Measurements from ENCODE around the gene KRTAP3-2.

The KRTAP3-2 gene

DNA sequence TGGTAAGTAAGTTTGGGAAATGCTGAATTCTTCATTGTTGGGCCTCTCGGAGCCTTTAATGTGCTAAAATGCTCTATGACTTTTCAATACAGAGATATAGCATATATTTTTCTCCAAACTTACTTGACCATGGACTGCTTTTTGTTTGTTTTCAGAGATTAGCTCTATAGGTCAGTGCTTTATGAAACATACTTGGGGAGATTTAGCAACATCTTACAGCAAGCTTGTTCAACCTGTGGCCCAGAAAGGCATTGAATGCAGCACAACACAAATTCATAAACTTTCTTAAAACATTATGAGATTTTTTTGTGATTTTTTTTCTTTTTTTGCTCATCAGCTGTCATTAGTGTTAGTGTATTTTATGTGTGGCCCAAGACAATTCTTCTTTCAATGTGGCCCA lies 10.2 kb upstream of the KRTAP3-2 start:
- ChIA-PET CTCF (no interaction called here), POLR2A (no interaction called here)

DNA sequence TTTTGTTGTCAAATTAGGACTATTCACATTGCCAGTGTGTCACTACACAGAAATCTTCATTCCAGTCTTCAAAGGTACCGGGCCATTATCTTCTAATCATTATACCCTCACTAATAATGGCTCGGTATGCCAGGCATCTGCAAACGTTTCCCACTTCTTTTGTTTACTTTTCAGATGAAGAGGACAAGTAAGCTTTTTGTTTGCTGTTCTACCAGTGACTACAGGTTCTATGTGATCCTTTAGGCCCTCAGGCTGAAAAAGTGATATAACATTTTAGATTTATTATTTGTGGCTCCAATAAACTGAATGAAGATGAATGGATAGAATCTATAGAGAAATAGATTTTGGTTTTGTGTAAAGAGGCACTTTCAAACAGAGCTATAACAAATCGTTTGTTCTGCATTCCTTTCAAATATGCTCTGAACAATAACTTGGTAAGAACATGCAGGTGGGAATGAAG lies 9.6 kb upstream of the KRTAP3-2 start:
- no peaks in the 10 kb centered on the region for H3K27me3 ChIP-seq (replicated peaks in 2 of 5; ENCODE audit: control insufficient read depth in 4 of 5, insufficient read depth in 5 of 5, low read length in 4 of 5)
- H3K4me3 ChIP-seq (ENCODE audit: control insufficient read depth in 1 of 7, extremely low read depth in 1 of 7, insufficient read depth in 4 of 7, low read depth in 2 of 7, low read length in 6 of 7): no peak overlapping the region
- WGBS (ENCODE audit: insufficient coverage): 100% methylated on average over 2 of the region's 4 CpGs
- ChIA-PET POLR2A (no interaction called here), CTCF (no interaction called here)
- H3K27ac ChIP-seq (ENCODE audit: insufficient read depth in 1 of 2, low read depth in 1 of 2, low read length in 2 of 2, poor library complexity in 1 of 2, severe bottlenecking in 2 of 2): no peak overlapping the region
- H3K9me3 ChIP-seq (ENCODE audit: control extremely low read depth in 1 of 5, control insufficient read depth in 4 of 5, insufficient read depth in 2 of 5, low read depth in 1 of 5, low read length in 4 of 5): no peaks in the 10 kb centered on the region
- no peaks in the 10 kb centered on the region for H3K36me3 ChIP-seq (ENCODE audit: control insufficient read depth in 4 of 4, insufficient read depth in 4 of 4, low read length in 3 of 4)
- DNase-seq: no peak
- H3K4me1 ChIP-seq (ENCODE audit: control extremely low read depth in 1 of 4, control insufficient read depth in 4 of 4, insufficient read depth in 4 of 4, low read length in 3 of 4): no peaks in the 10 kb centered on the region

More for the DNA sequence above, 10.2 kb upstream of the KRTAP3-2 start:
- no peak for DNase-seq
- Histone ChIP-seq H3K27ac (ENCODE audit: insufficient read depth in 1 of 2, low read depth in 1 of 2, low read length in 2 of 2, poor library complexity in 1 of 2, severe bottlenecking in 2 of 2) (no peak overlapping the region), H3K4me3 (ENCODE audit: control insufficient read depth in 1 of 7, extremely low read depth in 1 of 7, insufficient read depth in 4 of 7, low read depth in 2 of 7, low read length in 6 of 7) (no peak overlapping the region), H3K36me3 (ENCODE audit: control insufficient read depth in 4 of 4, insufficient read depth in 4 of 4, low read length in 3 of 4) (no peaks in the 10 kb centered on the region), H3K4me1 (ENCODE audit: control extremely low read depth in 1 of 4, control insufficient read depth in 4 of 4, insufficient read depth in 4 of 4, low read length in 3 of 4) (no peaks in the 10 kb centered on the region), H3K27me3 (replicated peaks in 2 of 5; ENCODE audit: control insufficient read depth in 4 of 5, insufficient read depth in 5 of 5, low read length in 4 of 5) (no peaks in the 10 kb centered on the region), H3K9me3 (ENCODE audit: control extremely low read depth in 1 of 5, control insufficient read depth in 4 of 5, insufficient read depth in 2 of 5, low read depth in 1 of 5, low read length in 4 of 5) (no peaks in the 10 kb centered on the region)
- no CpG with 5 or more reads among the region's 1 CpG for WGBS (ENCODE audit: insufficient coverage)

DNA sequence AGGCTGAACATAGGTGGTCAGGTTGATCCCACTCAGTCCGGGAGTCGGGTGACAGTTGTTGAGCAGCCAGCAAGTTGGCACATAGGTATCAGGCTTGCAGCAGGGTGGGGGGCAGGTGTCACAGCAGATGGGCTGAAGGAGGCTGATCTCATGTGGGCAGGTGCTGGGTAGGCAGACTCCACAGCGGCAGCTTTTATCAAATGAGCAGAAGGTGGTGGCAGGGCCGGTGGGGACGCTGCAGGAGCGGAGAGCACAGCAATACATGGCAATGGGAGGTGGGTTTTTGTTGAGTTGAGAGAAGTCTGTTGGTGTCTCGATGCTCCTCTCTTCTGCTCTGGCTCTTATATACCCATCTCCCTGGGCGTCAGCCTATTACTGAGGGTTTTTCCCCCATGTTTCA lies 9.1 kb upstream of the KRTAP3-2 start, which contains the start of gene KRTAP3-1:
TSS of gene KRTAP3-1 (minus strand) at position 318 of the 400 bp plus-strand sequence. CDS start at position 264, 54 bp downstream.
- no peak for DNase-seq
- no peaks in the 10 kb centered on the region for H3K36me3 ChIP-seq (ENCODE audit: control insufficient read depth in 4 of 4, insufficient read depth in 4 of 4, low read length in 3 of 4)
- H3K9me3 ChIP-seq (ENCODE audit: control extremely low read depth in 1 of 5, control insufficient read depth in 4 of 5, insufficient read depth in 2 of 5, low read depth in 1 of 5, low read length in 4 of 5): no peaks in the 10 kb centered on the region
- ChIA-PET POLR2A (no interaction called here), CTCF (interaction anchor here (1.6 kb wide), 1 partner anchor 29 kb away, joined by 3 read pairs; no protein-coding TSS in a partner anchor)
- WGBS (ENCODE audit: insufficient coverage): 93% methylated on average over 4 of the region's 8 CpGs
- no peak within 1 kb of the TSS for H3K4me3 ChIP-seq (ENCODE audit: control insufficient read depth in 1 of 7, extremely low read depth in 1 of 7, insufficient read depth in 4 of 7, low read depth in 2 of 7, low read length in 6 of 7)
- H3K27me3 ChIP-seq (replicated peaks in 2 of 5; ENCODE audit: control insufficient read depth in 4 of 5, insufficient read depth in 5 of 5, low read length in 4 of 5): no peaks in the 10 kb centered on the region
- H3K27ac ChIP-seq (ENCODE audit: insufficient read depth in 1 of 2, low read depth in 1 of 2, low read length in 2 of 2, poor library complexity in 1 of 2, severe bottlenecking in 2 of 2): no peak within 1 kb of the TSS
- no peaks in the 10 kb centered on the region for H3K4me1 ChIP-seq (ENCODE audit: control extremely low read depth in 1 of 4, control insufficient read depth in 4 of 4, insufficient read depth in 4 of 4, low read length in 3 of 4)

DNA sequence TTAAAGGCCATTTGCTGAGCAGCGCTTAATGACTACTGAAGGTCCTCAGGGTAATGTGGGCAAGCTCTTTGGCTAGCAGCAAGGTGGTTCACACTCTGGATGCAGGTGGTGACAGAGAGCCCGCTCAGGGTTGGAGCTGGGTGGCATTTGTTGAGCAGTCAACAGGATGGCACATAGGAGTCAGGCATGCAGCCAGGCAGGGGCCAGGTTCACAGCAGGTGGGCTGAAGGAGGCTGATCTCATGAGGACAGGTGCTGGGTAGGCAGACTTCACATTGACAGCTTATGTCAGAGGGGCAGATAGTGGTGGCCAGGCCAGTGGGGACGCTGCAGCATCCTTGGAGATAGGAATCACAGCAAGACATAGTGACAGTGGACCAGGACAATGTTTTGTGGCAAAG lies 4.7 kb upstream of the KRTAP3-2 start:
- WGBS (ENCODE audit: insufficient coverage): 94% methylated on average over 3 of the region's 3 CpGs
- POLR2A ChIA-PET: no interaction called here
- no peaks in the 10 kb centered on the region for H3K4me1 ChIP-seq (ENCODE audit: control extremely low read depth in 1 of 4, control insufficient read depth in 4 of 4, insufficient read depth in 4 of 4, low read length in 3 of 4)
- no peaks in the 10 kb centered on the region for H3K27me3 ChIP-seq (replicated peaks in 2 of 5; ENCODE audit: control insufficient read depth in 4 of 5, insufficient read depth in 5 of 5, low read length in 4 of 5)
- H3K27ac ChIP-seq (ENCODE audit: insufficient read depth in 1 of 2, low read depth in 1 of 2, low read length in 2 of 2, poor library complexity in 1 of 2, severe bottlenecking in 2 of 2): no peak overlapping the region
- H3K36me3 ChIP-seq (ENCODE audit: control insufficient read depth in 4 of 4, insufficient read depth in 4 of 4, low read length in 3 of 4): no peaks in the 10 kb centered on the region
- no peaks in the 10 kb centered on the region for H3K9me3 ChIP-seq (ENCODE audit: control extremely low read depth in 1 of 5, control insufficient read depth in 4 of 5, insufficient read depth in 2 of 5, low read depth in 1 of 5, low read length in 4 of 5)
- H3K4me3 ChIP-seq (ENCODE audit: control insufficient read depth in 1 of 7, extremely low read depth in 1 of 7, insufficient read depth in 4 of 7, low read depth in 2 of 7, low read length in 6 of 7): no peak overlapping the region
- DNase-seq: no peak
- CTCF ChIA-PET: no interaction called here

DNA sequence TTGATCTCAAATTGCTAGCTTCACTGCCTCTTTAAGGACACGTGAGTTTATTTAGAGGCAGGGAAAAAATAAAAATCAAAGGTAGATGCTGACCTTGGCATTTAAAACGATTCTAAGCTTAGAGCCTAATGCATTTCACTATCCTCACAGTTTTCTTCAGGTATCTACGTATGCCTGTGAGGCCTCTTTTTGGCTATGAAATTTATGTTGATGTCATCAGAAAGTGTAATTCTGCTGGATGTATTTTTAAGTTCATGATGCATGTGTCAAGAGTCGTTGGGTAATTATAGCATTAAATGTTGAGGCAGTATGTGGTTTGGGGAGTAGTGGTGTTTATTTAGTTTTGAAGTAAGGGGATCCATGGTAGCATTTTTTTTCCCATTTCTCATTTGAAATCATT lies 4.2 kb upstream of the KRTAP3-2 start:
- WGBS (ENCODE audit: insufficient coverage): 100% methylated on average over 2 of the region's 4 CpGs
- Histone ChIP-seq H3K4me1 (ENCODE audit: control extremely low read depth in 1 of 4, control insufficient read depth in 4 of 4, insufficient read depth in 4 of 4, low read length in 3 of 4) (no peaks in the 10 kb centered on the region), H3K36me3 (ENCODE audit: control insufficient read depth in 4 of 4, insufficient read depth in 4 of 4, low read length in 3 of 4) (no peaks in the 10 kb centered on the region), H3K9me3 (ENCODE audit: control extremely low read depth in 1 of 5, control insufficient read depth in 4 of 5, insufficient read depth in 2 of 5, low read depth in 1 of 5, low read length in 4 of 5) (no peaks in the 10 kb centered on the region), H3K27me3 (replicated peaks in 2 of 5; ENCODE audit: control insufficient read depth in 4 of 5, insufficient read depth in 5 of 5, low read length in 4 of 5) (no peaks in the 10 kb centered on the region), H3K4me3 (ENCODE audit: control insufficient read depth in 1 of 7, extremely low read depth in 1 of 7, insufficient read depth in 4 of 7, low read depth in 2 of 7, low read length in 6 of 7) (no peak overlapping the region), H3K27ac (ENCODE audit: insufficient read depth in 1 of 2, low read depth in 1 of 2, low read length in 2 of 2, poor library complexity in 1 of 2, severe bottlenecking in 2 of 2) (no peak overlapping the region)
- POLR2A ChIA-PET: no interaction called here
- CTCF ChIA-PET: no interaction called here
- no peak for DNase-seq

DNA sequence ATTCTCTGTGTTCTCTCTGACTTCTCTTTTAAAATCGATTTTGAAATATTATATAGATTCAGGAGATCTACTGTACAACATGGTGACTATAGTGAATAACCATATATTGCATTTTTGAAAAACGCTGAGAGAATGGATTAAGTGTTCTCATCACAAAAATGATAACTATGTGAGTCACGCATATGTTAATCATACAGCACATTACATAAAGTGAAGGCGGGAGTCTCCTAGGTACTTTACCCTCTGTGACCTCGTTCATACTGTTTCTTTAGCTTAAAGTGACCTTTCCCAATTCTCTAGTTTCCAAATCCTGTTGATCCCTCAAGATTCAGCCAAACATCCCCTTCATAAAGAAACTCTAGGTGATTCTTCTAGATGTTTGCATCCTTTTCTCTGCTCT lies 3.1 kb upstream of the KRTAP3-2 start:
- no peak for DNase-seq
- no peaks in the 10 kb centered on the region for H3K27me3 ChIP-seq (replicated peaks in 2 of 5; ENCODE audit: control insufficient read depth in 4 of 5, insufficient read depth in 5 of 5, low read length in 4 of 5)
- H3K27ac ChIP-seq (ENCODE audit: insufficient read depth in 1 of 2, low read depth in 1 of 2, low read length in 2 of 2, poor library complexity in 1 of 2, severe bottlenecking in 2 of 2): no peak overlapping the region
- ChIA-PET POLR2A (no interaction called here), CTCF (no interaction called here)
- no peaks in the 10 kb centered on the region for H3K36me3 ChIP-seq (ENCODE audit: control insufficient read depth in 4 of 4, insufficient read depth in 4 of 4, low read length in 3 of 4)
- no peaks in the 10 kb centered on the region for H3K4me1 ChIP-seq (ENCODE audit: control extremely low read depth in 1 of 4, control insufficient read depth in 4 of 4, insufficient read depth in 4 of 4, low read length in 3 of 4)
- WGBS (ENCODE audit: insufficient coverage): 98% methylated on average over 4 of the region's 5 CpGs
- H3K4me3 ChIP-seq (ENCODE audit: control insufficient read depth in 1 of 7, extremely low read depth in 1 of 7, insufficient read depth in 4 of 7, low read depth in 2 of 7, low read length in 6 of 7): no peak overlapping the region
- no peaks in the 10 kb centered on the region for H3K9me3 ChIP-seq (ENCODE audit: control extremely low read depth in 1 of 5, control insufficient read depth in 4 of 5, insufficient read depth in 2 of 5, low read depth in 1 of 5, low read length in 4 of 5)

DNA sequence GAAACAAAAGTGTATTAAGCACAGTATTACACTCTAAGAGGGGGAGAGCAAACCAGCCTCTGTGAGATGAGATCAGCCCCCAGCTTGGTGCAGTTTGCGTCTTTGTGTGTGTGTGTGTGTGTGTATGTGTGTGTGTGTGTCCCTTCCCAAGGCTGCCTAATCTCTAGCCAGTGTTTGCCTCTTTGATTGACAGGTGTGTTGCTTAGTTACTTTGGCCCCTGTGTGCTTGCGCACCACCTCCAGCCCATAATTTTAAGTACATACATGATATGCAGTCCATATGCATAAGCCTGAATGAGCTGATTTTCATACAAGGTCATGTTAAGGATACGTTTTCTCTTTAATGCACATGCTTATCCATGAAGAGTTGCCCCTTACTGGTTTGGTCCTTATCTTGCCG lies 2.1 kb upstream of the KRTAP3-2 start:
- ChIA-PET CTCF (no interaction called here), POLR2A (no interaction called here)
- H3K4me1 ChIP-seq (ENCODE audit: control extremely low read depth in 1 of 4, control insufficient read depth in 4 of 4, insufficient read depth in 4 of 4, low read length in 3 of 4): no peaks in the 10 kb centered on the region
- H3K9me3 ChIP-seq (ENCODE audit: control extremely low read depth in 1 of 5, control insufficient read depth in 4 of 5, insufficient read depth in 2 of 5, low read depth in 1 of 5, low read length in 4 of 5): no peaks in the 10 kb centered on the region
- no peak for DNase-seq
- H3K27ac ChIP-seq (ENCODE audit: insufficient read depth in 1 of 2, low read depth in 1 of 2, low read length in 2 of 2, poor library complexity in 1 of 2, severe bottlenecking in 2 of 2): no peak overlapping the region
- H3K27me3 ChIP-seq (replicated peaks in 2 of 5; ENCODE audit: control insufficient read depth in 4 of 5, insufficient read depth in 5 of 5, low read length in 4 of 5): peaks cover 0 to 7% (median 5%) of the 10 kb centered on the region in 5 experiments
- H3K4me3 ChIP-seq (ENCODE audit: control insufficient read depth in 1 of 7, extremely low read depth in 1 of 7, insufficient read depth in 4 of 7, low read depth in 2 of 7, low read length in 6 of 7): no peak overlapping the region
- no peaks in the 10 kb centered on the region for H3K36me3 ChIP-seq (ENCODE audit: control insufficient read depth in 4 of 4, insufficient read depth in 4 of 4, low read length in 3 of 4)
- WGBS (ENCODE audit: insufficient coverage): 100% methylated on average over 3 of the region's 4 CpGs
